IMR-90 (cell line): ENCODE results near the gene GRIA4.
A peak's percentile ranks its signal among the peaks of the same experiment; 100 is the strongest.

Experiments used
- CEBPB ChIP-seq: IDR thresholded peaks from 2 replicates; pipeline ENCODE4 v1.6.1; 2012; ENCODE audit warnings: low read depth, low read length, improper control_type of control experiment
- CTCF ChIP-seq: conservative IDR thresholded peaks from 2 replicates; pipeline ENCODE4 v1.5.1; 2012; ENCODE audit warnings: mild to moderate bottlenecking, low read depth, low read length, improper control_type of control experiment
- FOS ChIP-seq: fragments of 150-350 bp; IDR thresholded peaks from 2 replicates; pipeline ENCODE4 v1.6.1; 2016; ENCODE audit warnings: low read depth, low read length
- MXI1 ChIP-seq: IDR thresholded peaks from 2 replicates; pipeline ENCODE4 v1.6.1; 2012; ENCODE audit warnings: low read depth, mild to moderate bottlenecking, low read length, moderate library complexity, borderline replicate concordance
- POLR2A ChIP-seq: IDR thresholded peaks from 2 replicates; pipeline ENCODE4 v1.6.1; 2012; ENCODE audit warnings: mild to moderate bottlenecking, low read depth, low read length
- RAD21 ChIP-seq: IDR thresholded peaks from 2 replicates; pipeline ENCODE4 v1.6.1; 2012; ENCODE audit warnings: low read length, improper control_type of control experiment
- RFX5 ChIP-seq: IDR thresholded peaks from 2 replicates; pipeline ENCODE4 v1.8.0; 2012; ENCODE audit warnings: low read depth, mild to moderate bottlenecking, low read length, moderate library complexity
- SMC3 ChIP-seq: fragments of 150-350 bp; IDR thresholded peaks from 2 replicates; pipeline ENCODE4 v1.6.1; 2016; ENCODE audit warnings: low read depth, mild to moderate bottlenecking, antibody characterized with exemption, low read length, moderate library complexity
- USF2 ChIP-seq: fragments of 150-350 bp; IDR thresholded peaks from 2 replicates; pipeline ENCODE4 v1.6.1; 2017; ENCODE audit warnings: mild to moderate bottlenecking, antibody characterized with exemption, low read length, low read depth

GRCh38 chr11:105975128-105975527, 365.3 kb downstream of the GRIA4 start:
- no peak for TF ChIP-seq CTCF
- TF ChIP-seq RFX5: no peak
- no peak for TF ChIP-seq MXI1
- no peak for TF ChIP-seq USF2
- no peak for TF ChIP-seq RAD21
- 0 out of 2 replicates have a peak, but pooled peaks have one; percentile 23 for TF ChIP-seq FOS
- TF ChIP-seq POLR2A: no peak
- peak; percentile 52; the same call in 1 of the 2 replicates for TF ChIP-seq CEBPB
- no peak for TF ChIP-seq SMC3
